ENCODE results near the gene PSORS1C1.

GRCh38 chr6:31180500-31180899 is 65.9 kb downstream of the PSORS1C1 start:
- TF ChIP-seq, protein P1, sequence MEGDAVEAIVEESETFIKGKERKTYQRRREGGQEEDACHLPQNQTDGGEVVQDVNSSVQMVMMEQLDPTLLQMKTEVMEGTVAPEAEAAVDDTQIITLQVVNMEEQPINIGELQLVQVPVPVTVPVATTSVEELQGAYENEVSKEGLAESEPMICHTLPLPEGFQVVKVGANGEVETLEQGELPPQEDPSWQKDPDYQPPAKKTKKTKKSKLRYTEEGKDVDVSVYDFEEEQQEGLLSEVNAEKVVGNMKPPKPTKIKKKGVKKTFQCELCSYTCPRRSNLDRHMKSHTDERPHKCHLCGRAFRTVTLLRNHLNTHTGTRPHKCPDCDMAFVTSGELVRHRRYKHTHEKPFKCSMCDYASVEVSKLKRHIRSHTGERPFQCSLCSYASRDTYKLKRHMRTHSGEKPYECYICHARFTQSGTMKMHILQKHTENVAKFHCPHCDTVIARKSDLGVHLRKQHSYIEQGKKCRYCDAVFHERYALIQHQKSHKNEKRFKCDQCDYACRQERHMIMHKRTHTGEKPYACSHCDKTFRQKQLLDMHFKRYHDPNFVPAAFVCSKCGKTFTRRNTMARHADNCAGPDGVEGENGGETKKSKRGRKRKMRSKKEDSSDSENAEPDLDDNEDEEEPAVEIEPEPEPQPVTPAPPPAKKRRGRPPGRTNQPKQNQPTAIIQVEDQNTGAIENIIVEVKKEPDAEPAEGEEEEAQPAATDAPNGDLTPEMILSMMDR (IDR thresholded peaks at IDR 0.05; ENCODE audit: poor library complexity) = no peak
- TF ChIP-seq EZH2 (IDR thresholded peaks at IDR 0.05; ENCODE audit: borderline replicate concordance) = no peak
